ENCODE data around the gene LRP2.

- TF ChIP-seq POLR2A (IDR thresholded peaks at IDR 0.05): no peak
- TF ChIP-seq CTCF (IDR thresholded peaks at IDR 0.05): no peak
- no peak for TF ChIP-seq POLR2AphosphoS5 (IDR thresholded peaks at IDR 0.05)
- TF ChIP-seq EP300 (IDR thresholded peaks at IDR 0.05): no peak
Measured at GRCh38 chr2:169090133-169090820, 272.1 kb downstream of the LRP2 start.
